ENCODE results near the gene DVL2.

DNA sequence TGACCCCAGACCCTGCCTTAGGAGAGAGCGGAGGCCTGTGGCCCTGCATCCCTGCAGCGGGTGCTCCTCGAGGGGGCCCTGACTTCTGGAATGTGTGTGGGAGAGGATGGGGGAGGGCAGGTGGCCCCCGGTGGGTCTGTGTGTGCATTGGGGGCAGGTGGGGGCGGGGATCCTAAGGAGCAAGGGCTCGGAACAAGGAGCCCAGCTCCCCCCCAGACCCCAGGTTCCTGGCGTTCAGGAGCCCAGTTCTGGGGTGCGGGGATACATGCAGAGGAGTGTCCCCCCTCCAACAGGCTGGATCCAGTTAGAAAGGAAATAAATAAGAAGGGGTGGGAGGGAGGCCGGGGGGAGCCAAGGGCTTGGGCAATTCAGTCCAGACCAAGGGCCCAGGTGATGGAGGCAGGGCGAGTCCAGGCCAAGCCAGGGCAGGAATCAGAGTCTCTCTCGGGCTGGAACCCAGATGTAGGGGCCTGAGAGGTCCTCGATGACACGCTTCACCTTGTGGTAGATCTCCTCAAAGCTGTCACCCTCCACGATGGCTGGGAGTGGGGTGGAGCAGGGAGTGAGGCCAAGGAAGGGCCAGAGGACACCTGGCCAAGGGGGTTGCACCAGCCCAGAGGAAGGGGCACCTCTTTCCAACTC, 43.9 kb downstream of the DVL2 start:
- TF ChIP-seq, protein P1, sequence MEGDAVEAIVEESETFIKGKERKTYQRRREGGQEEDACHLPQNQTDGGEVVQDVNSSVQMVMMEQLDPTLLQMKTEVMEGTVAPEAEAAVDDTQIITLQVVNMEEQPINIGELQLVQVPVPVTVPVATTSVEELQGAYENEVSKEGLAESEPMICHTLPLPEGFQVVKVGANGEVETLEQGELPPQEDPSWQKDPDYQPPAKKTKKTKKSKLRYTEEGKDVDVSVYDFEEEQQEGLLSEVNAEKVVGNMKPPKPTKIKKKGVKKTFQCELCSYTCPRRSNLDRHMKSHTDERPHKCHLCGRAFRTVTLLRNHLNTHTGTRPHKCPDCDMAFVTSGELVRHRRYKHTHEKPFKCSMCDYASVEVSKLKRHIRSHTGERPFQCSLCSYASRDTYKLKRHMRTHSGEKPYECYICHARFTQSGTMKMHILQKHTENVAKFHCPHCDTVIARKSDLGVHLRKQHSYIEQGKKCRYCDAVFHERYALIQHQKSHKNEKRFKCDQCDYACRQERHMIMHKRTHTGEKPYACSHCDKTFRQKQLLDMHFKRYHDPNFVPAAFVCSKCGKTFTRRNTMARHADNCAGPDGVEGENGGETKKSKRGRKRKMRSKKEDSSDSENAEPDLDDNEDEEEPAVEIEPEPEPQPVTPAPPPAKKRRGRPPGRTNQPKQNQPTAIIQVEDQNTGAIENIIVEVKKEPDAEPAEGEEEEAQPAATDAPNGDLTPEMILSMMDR (IDR thresholded peaks at IDR 0.05; ENCODE audit: insufficient read depth, low read depth, low read length), result no peak
- no peak for TF ChIP-seq EZH2 (IDR thresholded peaks at IDR 0.05; ENCODE audit: insufficient read depth, low read length)

All from astrocyte (in vitro differentiated cells and primary cell).